Amygdala (tissue), 56 donors: ENCODE measurements around the gene PFN3.
"Not testable (repeated sequence)": the region's sequence is repeated elsewhere in the genome, so short reads cannot be mapped to it uniquely, and the experiment has no call there.

Experiments
- DNase-seq, 56 donors: peaks; one replicate each; lab custom pipeline; 2025; lab: John Stamatoyannopoulos, UW

The PFN3 gene

GRCh38 chr5:177426566-177427210 is 26.2 kb upstream of the PFN3 start, which contains the start of gene GRK6:
TSS of gene GRK6 (plus strand) at chr5:177426676. CDS start at chr5:177426846, 170 bp downstream.
- DNase-seq = peak in 3 of 56 donors; percentile 42 to 59 (median 50)

GRCh38 chr5:177425801-177426565 is 25.5 kb upstream of the PFN3 start:
- DNase-seq = peak; percentile 92 to 100 (median 99)

GRCh38 chr5:177425196-177425800 is 24.8 kb upstream of the PFN3 start:
- DNase-seq = no peak

- no peak for DNase-seq
Measured at GRCh38 chr5:177423671-177424070, 23.2 kb upstream of the PFN3 start.

GRCh38 chr5:177421062-177421798 is 20.8 kb upstream of the PFN3 start:
- DNase-seq = no peak

- not testable (repeated sequence) for DNase-seq
Measured at GRCh38 chr5:177420472-177420871, 20.0 kb upstream of the PFN3 start.

- DNase-seq = no peak
Measured at GRCh38 chr5:177419046-177419445, 18.6 kb upstream of the PFN3 start.

- not testable (repeated sequence) for DNase-seq
Measured at GRCh38 chr5:177417081-177417480, 16.6 kb upstream of the PFN3 start.

- no peak for DNase-seq
Measured at GRCh38 chr5:177414481-177414880, 14.0 kb upstream of the PFN3 start.

GRCh38 chr5:177412603-177413233 is 12.3 kb upstream of the PFN3 start:
- no peak for DNase-seq

GRCh38 chr5:177410575-177410974 is 10.1 kb upstream of the PFN3 start:
- DNase-seq = no peak

- no peak for DNase-seq
Measured at GRCh38 chr5:177409043-177409801, 8.8 kb upstream of the PFN3 start, which contains the start of gene F12. TSS of gene F12 (minus strand) at chr5:177409564. CDS start at chr5:177409527, 37 bp downstream.

- DNase-seq = no peak
Measured at GRCh38 chr5:177405805-177406204, 5.3 kb upstream of the PFN3 start.

- no peak for DNase-seq
Measured at GRCh38 chr5:177405312-177405711, 4.9 kb upstream of the PFN3 start.

- peak in 1 of 56 donors; percentile 14 for DNase-seq
Measured at GRCh38 chr5:177404641-177405179, 4.2 kb upstream of the PFN3 start.

GRCh38 chr5:177403792-177404640 is 3.6 kb upstream of the PFN3 start:
- DNase-seq = peak in 41 of 56 donors; percentile 16 to 84 (median 47)

GRCh38 chr5:177403102-177403791 is 2.8 kb upstream of the PFN3 start:
- peak in 4 of 56 donors; percentile 12 to 51 (median 43) for DNase-seq
